ENCODE data around the gene KAT6B.

Gene KAT6B

GRCh38 chr10:74822521-74823089, 3.8 kb upstream of the KAT6B start:
- in situ Hi-C loops (cut with MboI; ENCODE audit: low sequenced_read_pairs) = no loop called here

DNA sequence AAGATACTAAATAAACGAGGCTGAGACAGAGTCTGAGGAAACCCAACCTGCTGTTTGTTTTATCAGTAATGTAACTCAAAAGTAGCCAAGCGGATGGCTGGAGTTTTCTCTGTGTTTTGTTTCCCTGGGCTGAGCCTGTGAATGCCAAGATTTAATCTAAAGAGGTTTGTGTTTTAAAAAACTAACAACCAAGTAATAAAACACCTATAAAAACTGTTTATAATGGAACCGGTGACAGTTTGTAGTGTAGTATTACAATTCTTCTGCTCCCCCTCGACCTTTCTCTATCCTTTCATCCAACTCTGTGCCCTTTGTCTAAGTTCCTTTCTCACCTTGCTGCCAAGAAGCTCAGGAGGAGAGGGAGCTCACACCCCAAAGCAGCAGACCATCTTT, 2.6 kb upstream of the KAT6B start:
- in situ Hi-C loops (cut with MboI; ENCODE audit: low sequenced_read_pairs) = no loop called here

DNA sequence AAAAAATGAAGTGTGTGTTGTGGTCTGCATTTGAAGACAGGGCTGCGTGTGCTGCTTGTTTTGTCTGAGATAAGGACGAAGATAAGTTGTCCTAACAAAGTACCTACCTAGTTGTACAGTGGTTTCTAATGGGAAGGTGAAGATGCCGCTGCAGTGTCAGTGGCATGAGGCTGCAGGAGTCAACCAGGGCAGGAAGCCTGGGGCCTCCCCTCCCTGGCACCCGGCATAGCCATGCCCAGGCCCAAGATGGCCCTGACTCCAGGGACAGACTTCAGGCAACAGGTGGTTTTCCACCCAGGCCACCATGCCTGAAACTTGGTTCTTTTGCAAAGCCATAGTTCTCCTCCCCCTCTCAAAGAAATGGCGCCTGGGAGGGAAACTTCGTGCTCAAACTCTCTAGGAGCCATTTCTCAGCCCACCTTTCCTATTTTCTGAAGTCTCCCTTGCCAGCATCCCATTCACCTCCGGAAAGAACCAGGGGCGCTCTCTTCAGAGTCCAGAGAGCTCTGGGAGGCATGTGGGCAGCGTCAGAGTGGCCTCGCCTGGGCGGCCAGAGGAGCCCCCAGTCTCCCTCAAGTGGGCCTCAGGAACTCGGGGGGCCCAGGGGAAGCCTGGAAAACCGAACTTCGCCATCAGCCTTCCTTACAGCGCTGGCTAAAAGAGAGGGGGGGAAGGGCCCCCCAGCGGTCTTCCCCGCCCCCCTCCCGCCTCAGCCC, 2.1 kb upstream of the KAT6B start:
- in situ Hi-C loops (cut with MboI; ENCODE audit: low sequenced_read_pairs) = no loop called here

DNA sequence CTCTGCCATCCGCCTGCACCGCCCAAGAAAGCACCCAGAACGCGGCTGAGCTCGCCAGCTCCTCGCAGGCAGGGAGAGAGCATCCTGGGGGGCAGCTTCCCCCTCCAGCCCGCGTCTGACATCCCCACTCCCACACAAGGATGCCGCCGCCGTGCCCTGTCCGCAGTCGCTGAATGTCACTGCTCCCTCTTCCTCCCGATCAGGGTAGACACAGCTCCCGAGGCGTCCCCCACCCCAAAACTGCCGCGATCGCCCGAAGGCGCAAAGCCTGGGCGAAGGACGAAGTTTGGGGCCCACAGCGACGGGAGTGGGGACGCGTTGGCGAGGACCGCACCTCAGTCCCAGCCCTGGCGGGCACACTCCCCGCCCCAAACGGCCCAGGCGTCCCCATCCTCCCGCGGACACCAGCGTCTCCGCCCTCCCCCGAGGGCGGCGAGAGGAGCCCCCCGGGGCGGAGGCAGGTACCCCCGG, 1.5 kb upstream of the KAT6B start:
- in situ Hi-C loops (cut with MboI; ENCODE audit: low sequenced_read_pairs) = no loop called here

- in situ Hi-C loops (cut with MboI; ENCODE audit: low sequenced_read_pairs) = no loop called here
Observed at GRCh38 chr10:74825371-74826141, 844 bp upstream of the KAT6B start.

DNA sequence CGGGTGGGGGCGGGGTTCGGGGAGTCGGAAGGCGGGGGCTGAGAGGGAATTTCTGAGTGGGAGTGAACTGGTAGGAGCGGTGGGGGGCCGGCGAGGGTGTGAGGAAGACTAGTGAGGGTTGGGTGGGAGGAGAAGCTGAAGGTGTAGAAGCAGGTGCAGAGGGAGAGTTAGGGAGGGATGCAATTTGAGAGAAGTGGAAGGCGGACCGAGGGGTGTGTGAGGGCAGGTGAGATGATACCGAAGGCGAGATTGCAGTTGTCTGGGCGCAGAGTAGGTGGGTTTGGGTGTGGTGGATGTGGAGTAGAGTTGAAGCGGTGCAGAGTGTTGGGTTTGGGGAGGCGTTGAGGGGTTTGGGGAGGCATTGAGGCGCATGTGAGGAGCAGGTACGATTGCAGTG, 643 bp downstream of the KAT6B start:
- in situ Hi-C loops (cut with MboI; ENCODE audit: low sequenced_read_pairs) = no loop called here

DNA sequence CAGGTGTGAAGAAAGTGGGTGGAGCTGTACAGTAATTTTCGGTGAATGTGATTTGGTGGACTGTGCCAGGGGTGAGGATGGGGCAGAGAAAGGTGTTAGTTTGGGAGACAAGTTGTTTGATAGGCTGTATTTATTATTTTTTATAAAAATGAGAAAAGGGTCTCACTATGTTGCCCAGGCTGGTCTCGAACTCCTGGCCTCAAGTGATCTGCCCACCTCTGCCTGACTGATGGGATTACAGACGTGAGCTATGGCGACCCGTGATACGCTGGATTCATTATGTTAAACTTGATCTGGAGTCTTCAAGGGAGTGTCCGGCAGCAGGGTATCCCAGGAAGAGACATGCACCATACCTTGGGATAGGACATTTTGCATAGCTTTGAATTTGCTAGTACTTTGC, 1.3 kb downstream of the KAT6B start:
- in situ Hi-C loops (cut with MboI; ENCODE audit: low sequenced_read_pairs) = no loop called here

DNA sequence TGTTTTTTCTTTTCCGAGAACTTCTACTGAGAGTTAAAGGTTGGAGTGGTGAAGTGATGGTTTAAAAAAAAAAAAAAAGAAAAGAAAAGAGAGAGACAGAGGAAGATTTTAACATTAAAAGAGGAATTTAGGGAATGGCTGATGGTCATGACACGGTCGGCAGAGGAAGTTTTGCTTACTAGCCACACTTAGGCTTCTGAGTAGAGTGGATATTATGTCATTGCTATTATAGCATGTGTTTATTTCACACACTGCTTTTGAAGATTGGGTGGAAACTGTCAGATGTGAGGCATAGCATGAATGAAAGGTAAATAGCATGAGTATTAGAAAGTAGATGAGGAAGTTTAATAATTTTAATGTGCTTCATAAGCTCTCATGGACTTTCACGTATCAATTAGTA, 2.5 kb downstream of the KAT6B start:
- in situ Hi-C loops (cut with MboI; ENCODE audit: low sequenced_read_pairs) = no loop called here

DNA sequence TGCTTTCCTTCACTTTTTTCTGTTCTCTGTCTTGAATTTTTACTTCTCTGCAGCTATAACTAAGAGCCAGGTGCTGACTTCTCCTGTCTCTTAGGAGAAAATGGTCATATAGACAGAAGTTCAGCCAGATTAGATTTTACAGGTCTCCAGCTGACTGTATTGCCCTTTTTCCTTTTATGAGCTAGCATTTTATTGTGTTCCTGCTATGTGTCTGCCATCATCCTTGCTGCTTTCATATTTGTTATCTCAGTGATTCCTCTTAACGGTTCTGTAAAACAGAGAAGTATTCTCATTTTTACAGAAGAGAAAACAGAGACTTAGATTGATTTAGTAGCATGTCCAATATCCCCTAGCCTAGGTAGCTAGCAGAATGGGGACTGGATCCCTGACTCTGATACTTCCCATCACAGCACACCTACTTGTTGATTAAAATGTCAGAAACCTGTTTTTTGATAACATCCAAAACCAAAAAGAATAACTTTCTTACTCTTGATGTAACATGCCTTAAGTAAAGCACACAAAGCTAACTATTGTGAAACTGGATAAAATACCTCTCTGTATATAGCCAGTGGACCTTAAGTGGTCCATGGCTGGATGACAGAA, 5.2 kb downstream of the KAT6B start:
- in situ Hi-C loops (cut with MboI; ENCODE audit: low sequenced_read_pairs) = no loop called here

DNA sequence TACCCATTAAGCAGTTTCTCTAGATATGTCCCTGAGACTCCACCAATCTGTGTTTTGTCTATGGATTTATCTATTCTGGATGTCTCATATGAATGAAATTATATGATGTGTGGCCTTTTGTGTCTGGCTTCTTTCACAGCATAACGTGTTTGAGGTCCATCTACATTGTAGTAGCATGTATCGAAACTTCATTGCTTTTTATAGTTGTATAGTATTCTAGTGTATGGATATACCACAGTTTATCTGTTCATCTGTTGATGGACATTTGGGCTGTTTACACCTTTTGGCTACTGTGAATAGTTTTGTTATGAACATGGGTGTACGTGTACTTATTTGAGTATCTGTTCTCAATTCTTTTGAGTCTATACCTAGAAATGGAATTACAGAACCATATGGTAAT, 9.6 kb downstream of the KAT6B start:
- in situ Hi-C loops (cut with MboI; ENCODE audit: low sequenced_read_pairs) = no loop called here

DNA sequence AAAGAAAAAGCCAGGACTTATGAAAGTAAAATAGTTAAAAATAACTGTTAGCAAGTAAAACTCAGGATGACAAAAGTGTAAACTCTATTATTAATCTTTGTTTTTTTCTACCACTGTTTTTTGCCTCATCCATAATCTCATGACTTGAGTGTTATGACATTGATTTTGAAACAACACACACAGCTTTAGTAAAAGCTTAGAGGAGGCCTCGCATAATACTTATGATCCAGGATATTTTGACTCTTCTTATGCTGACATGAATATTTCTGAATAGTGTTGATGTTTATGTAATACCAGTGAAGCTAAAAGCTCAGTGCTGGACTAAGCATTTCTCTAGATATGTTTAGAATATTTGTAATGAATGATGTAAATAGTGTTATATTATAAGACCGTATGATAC, 10.5 kb downstream of the KAT6B start:
- in situ Hi-C loops (cut with MboI; ENCODE audit: low sequenced_read_pairs) = no loop called here

DNA sequence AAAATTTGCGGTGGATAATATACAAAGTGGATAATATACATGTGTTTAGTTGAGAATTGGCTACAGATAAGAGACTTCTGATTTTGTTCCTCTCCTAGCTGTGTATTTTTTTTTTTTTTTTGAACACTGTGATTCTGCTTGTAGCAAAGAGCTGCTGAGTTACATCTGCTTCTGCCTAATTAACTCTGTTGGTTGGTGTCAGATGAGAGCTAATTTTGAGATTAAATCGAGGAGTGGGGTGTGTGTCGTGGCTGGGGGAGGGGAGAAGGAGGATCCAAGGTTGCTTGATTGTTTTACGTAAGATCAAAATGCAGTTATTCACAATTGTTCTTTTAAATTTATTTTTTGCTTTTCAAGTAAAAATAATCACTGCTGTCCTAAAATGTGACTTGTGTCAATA, 11.3 kb downstream of the KAT6B start:
- in situ Hi-C loops (cut with MboI; ENCODE audit: low sequenced_read_pairs) = no loop called here

GRCh38 chr10:74839708-74840107, 13.3 kb downstream of the KAT6B start:
- in situ Hi-C loops (cut with MboI; ENCODE audit: low sequenced_read_pairs) = no loop called here

GRCh38 chr10:74841265-74841973, 15.0 kb downstream of the KAT6B start:
- in situ Hi-C loops (cut with MboI; ENCODE audit: low sequenced_read_pairs) = no loop called here

DNA sequence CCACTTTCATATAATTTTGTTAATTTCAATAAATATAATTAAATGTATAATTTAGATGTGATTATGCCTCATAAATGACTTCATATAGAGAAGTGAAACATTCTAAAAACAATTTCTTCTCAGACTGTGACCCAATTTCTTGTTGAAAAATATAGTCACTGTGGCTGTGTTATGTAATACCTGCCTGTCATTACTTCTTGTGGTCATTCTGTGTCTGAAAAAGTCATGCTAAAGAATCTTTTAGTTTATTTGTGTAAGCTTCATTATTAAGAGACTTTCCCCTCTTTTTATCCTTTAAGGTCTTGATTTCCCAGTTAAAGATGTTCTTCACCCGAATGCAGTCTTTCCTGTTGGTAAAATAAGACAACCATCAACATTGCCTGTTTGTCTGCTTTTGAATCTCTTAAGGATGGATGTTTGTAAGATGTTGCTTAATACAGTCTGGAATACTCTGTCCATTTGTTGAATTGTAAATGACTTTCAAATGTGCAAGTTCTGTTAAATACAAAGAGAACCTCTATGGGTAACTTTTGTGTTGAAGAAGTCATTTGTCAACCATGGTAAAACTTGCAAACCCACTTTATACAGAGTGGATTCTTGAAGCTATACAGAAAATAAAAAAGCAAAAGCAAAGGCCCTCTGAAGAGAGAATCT, 16.0 kb downstream of the KAT6B start:
- in situ Hi-C loops (cut with MboI; ENCODE audit: low sequenced_read_pairs) = no loop called here

DNA sequence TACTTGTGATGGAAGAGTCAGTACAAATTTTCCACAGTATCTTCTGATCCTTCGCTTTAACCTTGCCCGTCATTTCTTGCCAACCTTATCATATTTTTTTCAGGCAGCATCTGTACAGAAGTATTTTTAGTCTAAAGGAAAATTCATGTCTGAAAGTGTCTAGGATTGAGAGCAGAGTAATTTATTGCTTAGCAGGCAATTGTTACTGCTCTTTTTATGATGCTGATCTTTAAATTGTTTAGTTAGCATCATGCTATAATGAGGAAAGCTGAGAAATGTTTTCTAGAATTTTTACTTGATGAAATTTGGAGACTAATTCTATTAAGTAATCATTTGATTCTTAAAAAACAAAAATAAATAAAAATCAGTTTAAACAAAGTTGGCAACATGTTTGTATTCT, 20.6 kb downstream of the KAT6B start:
- in situ Hi-C loops (cut with MboI; ENCODE audit: low sequenced_read_pairs) = no loop called here

DNA sequence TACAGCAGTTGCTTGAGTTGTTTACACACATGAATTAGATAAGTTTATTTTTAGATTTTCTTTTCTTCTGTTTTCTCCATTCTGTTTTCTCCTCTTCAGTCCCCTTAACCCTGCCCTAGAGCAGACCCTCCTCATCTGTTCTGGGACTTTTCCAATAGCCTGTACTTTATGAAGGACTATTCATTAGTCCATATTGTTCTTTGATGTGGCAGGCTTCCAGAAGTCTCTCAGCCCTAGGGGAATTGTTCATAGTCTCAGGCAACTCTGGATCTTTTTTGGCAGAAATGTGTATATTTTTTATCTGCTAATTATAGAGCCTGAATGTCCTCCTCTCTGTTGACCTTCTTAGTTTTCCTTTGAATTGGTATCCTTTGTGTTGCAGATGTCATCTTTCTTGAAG, 25.4 kb downstream of the KAT6B start:
- in situ Hi-C loops (cut with MboI; ENCODE audit: low sequenced_read_pairs) = no loop called here

DNA sequence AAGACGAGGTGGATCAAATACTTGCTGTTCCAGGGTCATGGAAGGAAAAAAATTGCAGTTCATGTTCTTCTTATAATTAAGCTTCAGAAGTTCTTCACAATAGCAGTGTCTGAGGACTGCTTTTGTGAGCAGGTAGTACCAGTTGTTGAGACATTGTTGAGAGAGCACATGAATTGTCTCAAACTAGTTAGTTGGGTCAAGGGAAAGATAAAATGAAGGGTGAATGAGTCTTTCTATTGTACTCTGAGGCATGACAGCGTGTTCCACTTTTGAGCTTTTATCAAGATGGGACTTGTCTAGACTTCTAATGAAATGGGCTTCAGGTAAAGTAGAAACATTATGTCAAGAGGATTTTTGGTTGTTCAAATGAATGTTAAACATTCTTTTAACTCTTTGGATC, 26.0 kb downstream of the KAT6B start:
- in situ Hi-C loops (cut with MboI; ENCODE audit: low sequenced_read_pairs) = no loop called here

- in situ Hi-C loops (cut with MboI; ENCODE audit: low sequenced_read_pairs) = no loop called here
Observed at GRCh38 chr10:74854610-74855009, 28.2 kb downstream of the KAT6B start.

- in situ Hi-C loops (cut with MboI; ENCODE audit: low sequenced_read_pairs) = no loop called here
Observed at GRCh38 chr10:74855027-74855426, 28.6 kb downstream of the KAT6B start.

DNA sequence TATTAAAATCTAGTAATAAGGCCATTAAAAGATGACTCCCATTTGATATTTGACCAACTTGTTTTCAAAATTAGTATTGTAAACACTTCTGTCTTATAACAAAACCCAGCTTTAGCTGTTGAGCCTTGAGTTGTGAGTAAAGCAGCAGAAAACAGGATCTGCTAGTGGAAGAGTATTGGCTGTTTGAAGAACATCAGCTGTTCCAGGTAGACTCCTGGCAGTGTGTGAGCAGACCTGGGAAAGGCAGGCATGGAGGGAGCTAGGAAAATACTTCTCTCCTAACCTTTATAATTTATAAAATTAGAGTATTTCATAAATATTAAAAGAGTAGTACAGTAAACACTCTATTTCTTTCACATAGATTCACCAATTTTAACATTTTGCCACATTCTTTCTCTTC, 29.0 kb downstream of the KAT6B start:
- in situ Hi-C loops (cut with MboI; ENCODE audit: low sequenced_read_pairs) = no loop called here
